HL-60 (cell line): Measurements from ENCODE around the gene INTS1.

Experiments used
- DNase-seq, 2 experiments: peaks; one replicate each; pipeline ENCODE4 v3.0.0-alpha.2; 2010 to 2020; ENCODE audit warnings: low read depth in 1 of 2, low spot score in 1 of 2
- H3K27ac ChIP-seq: fragments of 250-450 bp; sonication (Bioruptor Pico); replicated peaks from 2 replicates; pipeline ENCODE4 v1.5.1; 2020; ENCODE audit warnings: mild to moderate bottlenecking, moderate library complexity
- H3K27me3 ChIP-seq: fragments of 250-450 bp; sonication (Bioruptor Pico); 2 replicates; pipeline ENCODE4 v1.5.1; 2021; ENCODE audit warnings: mild to moderate bottlenecking, moderate library complexity; ENCODE audit not compliant: insufficient read depth, poor library complexity, severe bottlenecking
- H3K4me3 ChIP-seq: replicated peaks from 2 replicates; pipeline ENCODE4 v1.5.1; 2011; ENCODE audit warnings: mild to moderate bottlenecking, control low read depth, low read length; ENCODE audit not compliant: insufficient read depth
- GABPA ChIP-seq: IDR thresholded peaks from 2 replicates; pipeline ENCODE4 v1.6.1; 2012; ENCODE audit warnings: low read depth
- POLR2AphosphoS5 ChIP-seq: IDR thresholded peaks from 2 replicates; pipeline ENCODE4 v1.6.1; 2012; ENCODE audit warnings: low read depth
- SPI1 ChIP-seq: IDR thresholded peaks from 2 replicates; pipeline ENCODE4 v1.6.1; 2012; ENCODE audit warnings: low read depth, mild to moderate bottlenecking, borderline replicate concordance
- TF ChIP-seq, protein P1 (sequence below): IDR thresholded peaks from 2 replicates; pipeline ENCODE4 v1.6.1; 2012; ENCODE audit warnings: low read depth; ENCODE audit not compliant: insufficient replicate concordance
- TF ChIP-seq, protein P2 (sequence below): IDR thresholded peaks from one replicate; pipeline ENCODE4 v1.5.1; 2011; ENCODE audit warnings: low read length, control low read depth, inconsistent platforms; ENCODE audit not compliant: insufficient read depth

Gene INTS1

DNA sequence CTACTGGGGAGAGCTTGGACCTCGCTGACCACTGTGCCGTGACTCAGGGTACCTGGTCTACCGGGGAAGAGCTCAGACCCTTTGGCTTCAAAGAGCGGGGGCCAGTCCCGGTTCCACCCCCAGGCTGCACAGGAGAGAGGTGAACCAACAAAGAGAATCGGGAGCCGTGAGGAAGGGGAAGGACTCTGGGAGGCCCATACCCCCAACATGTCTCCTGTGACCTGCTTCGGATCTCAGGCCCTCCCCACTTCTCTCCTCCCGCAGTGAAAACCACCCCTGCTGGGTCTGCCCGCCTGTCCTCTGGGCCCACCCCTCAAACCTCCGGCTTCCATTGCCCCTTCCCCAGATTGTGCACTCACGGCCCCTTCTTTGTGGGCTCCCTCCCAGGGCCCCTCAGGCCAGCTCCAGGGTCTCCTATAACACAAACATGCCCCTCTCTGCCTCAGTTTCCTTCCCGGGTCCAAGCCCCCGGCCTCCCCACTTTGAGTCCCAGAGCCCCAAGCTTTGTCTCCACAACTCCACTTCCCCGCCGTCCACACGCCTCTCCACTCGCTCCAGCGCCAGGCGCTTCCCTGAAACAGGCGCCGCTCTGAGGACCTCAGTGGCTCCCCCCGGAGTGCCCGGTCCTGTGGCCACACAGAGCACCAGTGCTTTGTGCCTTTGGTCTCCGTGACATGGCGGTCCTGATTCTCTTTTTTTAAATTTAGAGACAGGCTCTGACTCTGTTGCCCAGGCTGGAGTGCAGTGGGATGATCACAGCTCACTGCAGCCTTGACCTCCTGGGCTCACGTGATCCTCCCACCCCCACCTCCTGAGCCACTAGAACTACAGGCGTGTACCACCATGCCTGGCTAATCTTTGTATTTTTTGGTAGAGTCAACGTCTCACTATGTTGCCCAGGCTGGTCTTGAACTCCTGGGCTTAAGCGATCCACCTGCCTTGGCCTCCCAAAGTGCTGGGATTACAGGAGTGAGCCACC lies 7.5 kb upstream of the INTS1 start:
- peak in 1 of 2 experiments; percentile 41 for DNase-seq
- Histone ChIP-seq H3K4me3 (no peak overlapping the region), H3K27me3 (no peaks in the 10 kb centered on the region), H3K27ac (peak overlapping the region; percentile 97)
- TF ChIP-seq POLR2AphosphoS5 (no peak), GABPA (no peak), SPI1 (no peak)
- TF ChIP-seq, protein P1, sequence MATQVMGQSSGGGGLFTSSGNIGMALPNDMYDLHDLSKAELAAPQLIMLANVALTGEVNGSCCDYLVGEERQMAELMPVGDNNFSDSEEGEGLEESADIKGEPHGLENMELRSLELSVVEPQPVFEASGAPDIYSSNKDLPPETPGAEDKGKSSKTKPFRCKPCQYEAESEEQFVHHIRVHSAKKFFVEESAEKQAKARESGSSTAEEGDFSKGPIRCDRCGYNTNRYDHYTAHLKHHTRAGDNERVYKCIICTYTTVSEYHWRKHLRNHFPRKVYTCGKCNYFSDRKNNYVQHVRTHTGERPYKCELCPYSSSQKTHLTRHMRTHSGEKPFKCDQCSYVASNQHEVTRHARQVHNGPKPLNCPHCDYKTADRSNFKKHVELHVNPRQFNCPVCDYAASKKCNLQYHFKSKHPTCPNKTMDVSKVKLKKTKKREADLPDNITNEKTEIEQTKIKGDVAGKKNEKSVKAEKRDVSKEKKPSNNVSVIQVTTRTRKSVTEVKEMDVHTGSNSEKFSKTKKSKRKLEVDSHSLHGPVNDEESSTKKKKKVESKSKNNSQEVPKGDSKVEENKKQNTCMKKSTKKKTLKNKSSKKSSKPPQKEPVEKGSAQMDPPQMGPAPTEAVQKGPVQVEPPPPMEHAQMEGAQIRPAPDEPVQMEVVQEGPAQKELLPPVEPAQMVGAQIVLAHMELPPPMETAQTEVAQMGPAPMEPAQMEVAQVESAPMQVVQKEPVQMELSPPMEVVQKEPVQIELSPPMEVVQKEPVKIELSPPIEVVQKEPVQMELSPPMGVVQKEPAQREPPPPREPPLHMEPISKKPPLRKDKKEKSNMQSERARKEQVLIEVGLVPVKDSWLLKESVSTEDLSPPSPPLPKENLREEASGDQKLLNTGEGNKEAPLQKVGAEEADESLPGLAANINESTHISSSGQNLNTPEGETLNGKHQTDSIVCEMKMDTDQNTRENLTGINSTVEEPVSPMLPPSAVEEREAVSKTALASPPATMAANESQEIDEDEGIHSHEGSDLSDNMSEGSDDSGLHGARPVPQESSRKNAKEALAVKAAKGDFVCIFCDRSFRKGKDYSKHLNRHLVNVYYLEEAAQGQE: no peak
- TF ChIP-seq, protein P2, sequence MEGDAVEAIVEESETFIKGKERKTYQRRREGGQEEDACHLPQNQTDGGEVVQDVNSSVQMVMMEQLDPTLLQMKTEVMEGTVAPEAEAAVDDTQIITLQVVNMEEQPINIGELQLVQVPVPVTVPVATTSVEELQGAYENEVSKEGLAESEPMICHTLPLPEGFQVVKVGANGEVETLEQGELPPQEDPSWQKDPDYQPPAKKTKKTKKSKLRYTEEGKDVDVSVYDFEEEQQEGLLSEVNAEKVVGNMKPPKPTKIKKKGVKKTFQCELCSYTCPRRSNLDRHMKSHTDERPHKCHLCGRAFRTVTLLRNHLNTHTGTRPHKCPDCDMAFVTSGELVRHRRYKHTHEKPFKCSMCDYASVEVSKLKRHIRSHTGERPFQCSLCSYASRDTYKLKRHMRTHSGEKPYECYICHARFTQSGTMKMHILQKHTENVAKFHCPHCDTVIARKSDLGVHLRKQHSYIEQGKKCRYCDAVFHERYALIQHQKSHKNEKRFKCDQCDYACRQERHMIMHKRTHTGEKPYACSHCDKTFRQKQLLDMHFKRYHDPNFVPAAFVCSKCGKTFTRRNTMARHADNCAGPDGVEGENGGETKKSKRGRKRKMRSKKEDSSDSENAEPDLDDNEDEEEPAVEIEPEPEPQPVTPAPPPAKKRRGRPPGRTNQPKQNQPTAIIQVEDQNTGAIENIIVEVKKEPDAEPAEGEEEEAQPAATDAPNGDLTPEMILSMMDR: no peak

DNA sequence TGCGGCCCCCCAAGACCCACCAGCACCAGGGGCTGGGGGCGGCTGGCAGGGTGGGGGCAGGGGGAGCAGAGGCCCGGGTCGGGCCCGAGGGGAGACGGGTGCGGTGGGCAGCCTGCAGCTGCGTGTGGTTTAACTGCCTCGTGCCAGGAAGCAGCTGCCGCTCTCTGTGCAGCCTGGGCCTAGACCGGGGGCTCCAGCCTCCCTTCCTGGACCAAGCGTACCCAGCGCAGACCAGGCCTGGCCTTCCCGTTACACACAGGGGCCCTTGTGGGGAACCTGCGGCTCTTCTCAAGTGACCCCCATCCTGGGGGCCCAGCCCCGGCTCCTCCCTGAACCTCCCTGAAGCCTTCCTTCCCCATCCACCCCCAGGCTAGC lies 6.6 kb upstream of the INTS1 start:
- H3K4me3 ChIP-seq: no peak overlapping the region
- TF ChIP-seq GABPA: peak; percentile 57; the same call in 1 of the 2 replicates
- peak; percentile 48; the same call in 1 of the 2 replicates for TF ChIP-seq SPI1
- TF ChIP-seq, protein P1: no peak
- TF ChIP-seq, protein P2: no peak
- peak; percentile 99 for TF ChIP-seq POLR2AphosphoS5
- DNase-seq: peak; percentile 74 to 91
- H3K27me3 ChIP-seq: no peaks in the 10 kb centered on the region
- peak overlapping the region; percentile 97 for H3K27ac ChIP-seq

DNA sequence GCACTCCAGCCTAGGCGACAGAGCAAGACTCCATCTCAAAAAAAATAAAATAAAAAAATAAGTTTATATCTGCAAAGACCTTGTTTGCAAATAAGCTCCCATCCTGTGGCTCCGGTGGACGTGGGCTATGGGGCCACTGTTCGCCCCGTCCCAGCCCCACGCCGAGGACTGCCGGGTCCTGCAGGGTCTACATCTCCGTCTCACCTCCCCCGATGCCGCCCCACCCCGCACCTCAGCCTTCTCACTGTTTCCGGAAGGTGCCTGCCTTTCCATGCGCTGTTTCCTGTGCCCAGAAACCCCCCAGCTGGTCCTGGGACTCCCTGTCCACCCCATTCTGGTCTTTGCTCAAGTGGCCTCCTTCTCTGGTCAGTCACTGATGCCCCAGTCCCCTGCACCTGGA lies 5.0 kb upstream of the INTS1 start:
- Histone ChIP-seq H3K27me3 (no peaks in the 10 kb centered on the region), H3K4me3 (no peak overlapping the region), H3K27ac (0 out of 2 replicates have a peak overlapping the region, but pooled peaks have one; percentile 12)
- no peak for DNase-seq
- no peak for TF ChIP-seq GABPA
- TF ChIP-seq SPI1: no peak
- TF ChIP-seq POLR2AphosphoS5: no peak
- TF ChIP-seq, protein P1: no peak
- TF ChIP-seq, protein P2: no peak
